AG04449 (cell line): ENCODE measurements around the gene MAPK1IP1L.
A peak's percentile ranks its signal among the peaks of the same experiment; 100 is the strongest.
"Not testable (repeated sequence)": the region's sequence is repeated elsewhere in the genome, so short reads cannot be mapped to it uniquely, and the experiment has no call there.

ENCODE experiments used
- CTCF ChIA-PET: fragments of 350-600 bp; formaldehyde crosslinking; extraction: SDS; loops from one replicate; lab custom pipeline; 2021; ENCODE audit warnings: antibody characterized with exemption; lab: Yijun Ruan, JAX
- POLR2A ChIA-PET: fragments of 400-600, 350-600 bp; formaldehyde crosslinking; extraction: SDS; loops from one replicate; lab custom pipeline; 2020; ENCODE audit warnings: antibody characterized with exemption, inconsistent platforms; lab: Yijun Ruan, JAX
- DNase-seq: peaks from one replicate; pipeline ENCODE4 v3.0.0-alpha.2; 2010; ENCODE audit warnings: low read depth, low spot score
- H3K4me3 ChIP-seq: 2 replicates; pipeline ENCODE4 v1.5.1; 2011; ENCODE audit warnings: low read depth, mild to moderate bottlenecking, control low read depth, low read length
- CTCF ChIP-seq: IDR thresholded peaks from one replicate; pipeline ENCODE4 v1.5.1; 2011; ENCODE audit warnings: mild to moderate bottlenecking, moderate library complexity, low read length, control low read depth, inconsistent platforms; ENCODE audit not compliant: insufficient read depth; ENCODE audit errors: missing control alignments

The MAPK1IP1L gene

GRCh38 chr14:55026441-55026792 lies 25.0 kb upstream of the MAPK1IP1L start:
- ChIA-PET CTCF (interaction anchor here (1.0 to 7.7 kb wide), 6 partner anchors 11 to 134 kb away, joined by 3 to 41 read pairs (median 6); partner anchors contain the start of gene MAPK1IP1L), POLR2A (interaction anchor here (0.5 to 1.3 kb wide), 5 partner anchors 18 to 105 kb away, joined by 3 to 7 read pairs (median 3); partner anchors contain the start of gene MAPK1IP1L)
- H3K4me3 ChIP-seq = peak overlapping the region; percentile 88
- DNase-seq = no peak
- TF ChIP-seq CTCF = no peak

GRCh38 chr14:55026793-55027561 lies 24.5 kb upstream of the MAPK1IP1L start, which contains the start of the genes SOCS4 and WDHD1:
TSS of gene SOCS4 (plus strand) at chr14:55027236. CDS start at chr14:55043042, 15,806 bp downstream.
TSS of gene WDHD1 (minus strand) at chr14:55027099. CDS start at chr14:55026787, 312 bp downstream.
- CTCF ChIA-PET = interaction anchor here (0.8 to 7.7 kb wide), 6 partner anchors 10 to 134 kb away, joined by 3 to 41 read pairs (median 6); partner anchors contain the start of gene MAPK1IP1L
- peak; percentile 41 for DNase-seq
- POLR2A ChIA-PET = interaction anchor here (0.5 to 1.3 kb wide), 7 partner anchors 8 to 105 kb away, joined by 3 to 7 read pairs (median 3); partner anchors contain the start of gene MAPK1IP1L
- TF ChIP-seq CTCF = peak; percentile 40
- H3K4me3 ChIP-seq = peak within 1 kb of the TSS; percentile 88

GRCh38 chr14:55028066-55028465 lies 23.4 kb upstream of the MAPK1IP1L start:
- peak overlapping the region; percentile 88 for H3K4me3 ChIP-seq
- POLR2A ChIA-PET = interaction anchor here (1.2 kb wide), 1 partner anchor 23 kb away, joined by 4 read pairs; the partner anchor contains the start of gene MAPK1IP1L
- no peak for TF ChIP-seq CTCF
- CTCF ChIA-PET = interaction anchor here (0.6 to 7.7 kb wide), 2 partner anchors 17 to 23 kb away, joined by 3 to 41 read pairs; partner anchors contain the start of gene MAPK1IP1L
- DNase-seq = no peak

- peak overlapping the region; percentile 88 for H3K4me3 ChIP-seq
- CTCF ChIA-PET = interaction anchor here (0.6 to 7.7 kb wide), 2 partner anchors 17 to 23 kb away, joined by 3 to 41 read pairs; partner anchors contain the start of gene MAPK1IP1L
- DNase-seq = no peak
- POLR2A ChIA-PET = interaction anchor here (1.2 kb wide), 1 partner anchor 23 kb away, joined by 4 read pairs; the partner anchor contains the start of gene MAPK1IP1L
- TF ChIP-seq CTCF = no peak
Measured at GRCh38 chr14:55028476-55028875, 23.0 kb upstream of the MAPK1IP1L start.

- POLR2A ChIA-PET = no interaction called here
- no peak for TF ChIP-seq CTCF
- CTCF ChIA-PET = interaction anchor here (0.9 to 7.7 kb wide), 4 partner anchors 15 to 467 kb away, joined by 3 to 41 read pairs (median 4); partner anchors contain the start of gene MAPK1IP1L
- H3K4me3 ChIP-seq = no peak overlapping the region
- DNase-seq = no peak
Measured at GRCh38 chr14:55031190-55031589, 20.3 kb upstream of the MAPK1IP1L start.

GRCh38 chr14:55037995-55038394 lies 13.5 kb upstream of the MAPK1IP1L start:
- CTCF ChIA-PET = interaction anchor here (0.6 to 2.4 kb wide), 4 partner anchors 9 to 233 kb away, joined by 3 to 16 read pairs (median 3); partner anchors contain the start of gene MAPK1IP1L
- H3K4me3 ChIP-seq, POLR2A ChIA-PET: not testable (repeated sequence)

More at GRCh38 chr14:55037995-55038394, 13.5 kb upstream of the MAPK1IP1L start:
- DNase-seq = not testable (repeated sequence)
